GM23338 (cell line): ENCODE data around the gene DYNC2H1.

ENCODE experiments used
- EZH2 ChIP-seq: fragments of 200-600 bp; sonication (generic); IDR thresholded peaks from one replicate; pipeline ENCODE4 v1.8.0; 2017; ENCODE audit warnings: antibody characterized with exemption, mild to moderate bottlenecking, low read depth; ENCODE audit not compliant: unreplicated experiment
- TF ChIP-seq, protein P1 (sequence below), 2 experiments: fragments of 200-600 bp in 1 of 2; sonication (generic) in 1 of 2; conservative IDR thresholded peaks; 2 replicates each; pipeline versions ENCODE4 v1.5.1 to v1.6.1; 2016 to 2017; ENCODE audit warnings: antibody characterized with exemption in 2 of 2, low read depth in 2 of 2, mild to moderate bottlenecking in 2 of 2, moderate library complexity in 1 of 2
- TF ChIP-seq, protein P2 (sequence below): IDR thresholded peaks from one replicate; pipeline ENCODE4 v1.6.1; 2018; ENCODE audit warnings: antibody characterized with exemption; ENCODE audit not compliant: unreplicated experiment

- TF ChIP-seq, protein P1, sequence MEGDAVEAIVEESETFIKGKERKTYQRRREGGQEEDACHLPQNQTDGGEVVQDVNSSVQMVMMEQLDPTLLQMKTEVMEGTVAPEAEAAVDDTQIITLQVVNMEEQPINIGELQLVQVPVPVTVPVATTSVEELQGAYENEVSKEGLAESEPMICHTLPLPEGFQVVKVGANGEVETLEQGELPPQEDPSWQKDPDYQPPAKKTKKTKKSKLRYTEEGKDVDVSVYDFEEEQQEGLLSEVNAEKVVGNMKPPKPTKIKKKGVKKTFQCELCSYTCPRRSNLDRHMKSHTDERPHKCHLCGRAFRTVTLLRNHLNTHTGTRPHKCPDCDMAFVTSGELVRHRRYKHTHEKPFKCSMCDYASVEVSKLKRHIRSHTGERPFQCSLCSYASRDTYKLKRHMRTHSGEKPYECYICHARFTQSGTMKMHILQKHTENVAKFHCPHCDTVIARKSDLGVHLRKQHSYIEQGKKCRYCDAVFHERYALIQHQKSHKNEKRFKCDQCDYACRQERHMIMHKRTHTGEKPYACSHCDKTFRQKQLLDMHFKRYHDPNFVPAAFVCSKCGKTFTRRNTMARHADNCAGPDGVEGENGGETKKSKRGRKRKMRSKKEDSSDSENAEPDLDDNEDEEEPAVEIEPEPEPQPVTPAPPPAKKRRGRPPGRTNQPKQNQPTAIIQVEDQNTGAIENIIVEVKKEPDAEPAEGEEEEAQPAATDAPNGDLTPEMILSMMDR (conservative IDR thresholded peaks at IDR 0.05; ENCODE audit: low read depth in 2 of 2): no peak
- no peak for TF ChIP-seq EZH2
- TF ChIP-seq, protein P2, sequence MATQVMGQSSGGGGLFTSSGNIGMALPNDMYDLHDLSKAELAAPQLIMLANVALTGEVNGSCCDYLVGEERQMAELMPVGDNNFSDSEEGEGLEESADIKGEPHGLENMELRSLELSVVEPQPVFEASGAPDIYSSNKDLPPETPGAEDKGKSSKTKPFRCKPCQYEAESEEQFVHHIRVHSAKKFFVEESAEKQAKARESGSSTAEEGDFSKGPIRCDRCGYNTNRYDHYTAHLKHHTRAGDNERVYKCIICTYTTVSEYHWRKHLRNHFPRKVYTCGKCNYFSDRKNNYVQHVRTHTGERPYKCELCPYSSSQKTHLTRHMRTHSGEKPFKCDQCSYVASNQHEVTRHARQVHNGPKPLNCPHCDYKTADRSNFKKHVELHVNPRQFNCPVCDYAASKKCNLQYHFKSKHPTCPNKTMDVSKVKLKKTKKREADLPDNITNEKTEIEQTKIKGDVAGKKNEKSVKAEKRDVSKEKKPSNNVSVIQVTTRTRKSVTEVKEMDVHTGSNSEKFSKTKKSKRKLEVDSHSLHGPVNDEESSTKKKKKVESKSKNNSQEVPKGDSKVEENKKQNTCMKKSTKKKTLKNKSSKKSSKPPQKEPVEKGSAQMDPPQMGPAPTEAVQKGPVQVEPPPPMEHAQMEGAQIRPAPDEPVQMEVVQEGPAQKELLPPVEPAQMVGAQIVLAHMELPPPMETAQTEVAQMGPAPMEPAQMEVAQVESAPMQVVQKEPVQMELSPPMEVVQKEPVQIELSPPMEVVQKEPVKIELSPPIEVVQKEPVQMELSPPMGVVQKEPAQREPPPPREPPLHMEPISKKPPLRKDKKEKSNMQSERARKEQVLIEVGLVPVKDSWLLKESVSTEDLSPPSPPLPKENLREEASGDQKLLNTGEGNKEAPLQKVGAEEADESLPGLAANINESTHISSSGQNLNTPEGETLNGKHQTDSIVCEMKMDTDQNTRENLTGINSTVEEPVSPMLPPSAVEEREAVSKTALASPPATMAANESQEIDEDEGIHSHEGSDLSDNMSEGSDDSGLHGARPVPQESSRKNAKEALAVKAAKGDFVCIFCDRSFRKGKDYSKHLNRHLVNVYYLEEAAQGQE: no peak
These were observed 55.0 kb downstream of the DYNC2H1 start for GRCh38 chr11:103164093-103164796.
